Effector CD8-positive, alpha-beta T cell (primary cell): Measurements from ENCODE around the gene ADAD1.
"Not testable (repeated sequence)": the region's sequence is repeated elsewhere in the genome, so short reads cannot be mapped to it uniquely, and the experiment has no call there.

Experiments
- DNase-seq: peaks from one replicate; lab custom pipeline; 2025; lab: John Stamatoyannopoulos, UW
- total RNA-seq, 4 experiments: gene quantifications; one replicate each; lab custom pipeline; 2026; lab: John Stamatoyannopoulos, UW

Gene ADAD1
- 0 to 0.18 (median 0) reads per million in 4 experiments for total RNA-seq

- DNase-seq: no peak
Observed at GRCh38 chr4:122378711-122379110, at the start of gene ADAD1. Gene ADAD1 (plus strand): TSS chr4:122379011. CDS start chr4:122380070, 1,059 bp downstream.

- DNase-seq: no peak
Observed at GRCh38 chr4:122329876-122330565, 48.8 kb upstream of the ADAD1 start.

GRCh38 chr4:122331195-122331594, 47.6 kb upstream of the ADAD1 start:
- DNase-seq: no peak

- no peak for DNase-seq
Observed at GRCh38 chr4:122334828-122335227, 44.0 kb upstream of the ADAD1 start.

- DNase-seq: no peak
Observed at GRCh38 chr4:122341886-122342285, 36.9 kb upstream of the ADAD1 start.

GRCh38 chr4:122346036-122346435, 32.8 kb upstream of the ADAD1 start:
- no peak for DNase-seq

GRCh38 chr4:122346503-122346902, 32.3 kb upstream of the ADAD1 start:
- no peak for DNase-seq

GRCh38 chr4:122356317-122356808, 22.4 kb upstream of the ADAD1 start:
- no peak for DNase-seq

GRCh38 chr4:122360754-122361153, 18.1 kb upstream of the ADAD1 start:
- no peak for DNase-seq

GRCh38 chr4:122364700-122365404, 14.0 kb upstream of the ADAD1 start:
- no peak for DNase-seq

- not testable (repeated sequence) for DNase-seq
Observed at GRCh38 chr4:122368786-122369185, 10.0 kb upstream of the ADAD1 start.

- DNase-seq: no peak
Observed at GRCh38 chr4:122377352-122377751, 1.5 kb upstream of the ADAD1 start.

GRCh38 chr4:122379239-122379638, 428 bp downstream of the ADAD1 start:
- no peak for DNase-seq

- DNase-seq: no peak
Observed at GRCh38 chr4:122383341-122383740, 4.5 kb downstream of the ADAD1 start.

- no peak for DNase-seq
Observed at GRCh38 chr4:122384245-122384644, 5.4 kb downstream of the ADAD1 start.

- no peak for DNase-seq
Observed at GRCh38 chr4:122393276-122393675, 14.5 kb downstream of the ADAD1 start.

GRCh38 chr4:122403861-122404260, 25.1 kb downstream of the ADAD1 start:
- no peak for DNase-seq

GRCh38 chr4:122412547-122412946, 33.7 kb downstream of the ADAD1 start:
- DNase-seq: no peak

- no peak for DNase-seq
Observed at GRCh38 chr4:122423246-122423645, 44.4 kb downstream of the ADAD1 start.

GRCh38 chr4:122431351-122431750, 52.5 kb downstream of the ADAD1 start:
- DNase-seq: no peak

GRCh38 chr4:122434285-122434684, 55.5 kb downstream of the ADAD1 start:
- DNase-seq: no peak

- DNase-seq: no peak
Observed at GRCh38 chr4:122450847-122451246, 72.0 kb downstream of the ADAD1 start.

GRCh38 chr4:122453384-122453995, 74.7 kb downstream of the ADAD1 start:
- DNase-seq: no peak
